Measurements from ENCODE around the gene SNTN.
"Not testable (repeated sequence)": the region's sequence is repeated elsewhere in the genome, so short reads cannot be mapped to it uniquely, and the experiment has no call there.

SNTN gene

GRCh38 chr3:63652066-63652725, at the start of gene SNTN:
Gene SNTN, plus strand, starts transcription at chr3:63652675. Its CDS starts 13 bp downstream, at chr3:63652688.
- Histone ChIP-seq H3K27me3 (ENCODE audit: low read depth) (no peaks in the 10 kb centered on the region; the same call in 1 of the 2 replicates), H3K9me3 (no peaks in the 10 kb centered on the region), H3K4me3 (no peak within 1 kb of the TSS), H3K4me1 (no peaks in the 10 kb centered on the region), H3K36me3 (replicated peaks) (no peaks in the 10 kb centered on the region)
- no peak for DNase-seq (ENCODE audit: low spot score in 2 of 2)
- in situ Hi-C loops (cut with MboI; ENCODE audit: low sequenced_read_pairs) = no loop called here

GRCh38 chr3:63607716-63608115, 44.8 kb upstream of the SNTN start:
- Histone ChIP-seq H3K9me3 (no peaks in the 10 kb centered on the region), H3K27me3 (ENCODE audit: low read depth) (no peaks in the 10 kb centered on the region), H3K4me1 (no peaks in the 10 kb centered on the region), H3K4me3 (no peak overlapping the region), H3K36me3 (replicated peaks) (no peaks in the 10 kb centered on the region)
- in situ Hi-C loops (cut with MboI; ENCODE audit: low sequenced_read_pairs) = no loop called here
- no peak for DNase-seq (ENCODE audit: low spot score in 2 of 2)

- Histone ChIP-seq H3K4me1 (no peaks in the 10 kb centered on the region), H3K9me3 (no peaks in the 10 kb centered on the region), H3K4me3 (no peak overlapping the region), H3K36me3 (replicated peaks) (no peaks in the 10 kb centered on the region), H3K27me3 (ENCODE audit: low read depth) (no peaks in the 10 kb centered on the region)
- in situ Hi-C loops (cut with MboI; ENCODE audit: low sequenced_read_pairs) = no loop called here
- DNase-seq (ENCODE audit: low spot score in 2 of 2) = no peak
Measured at GRCh38 chr3:63609408-63609807, 43.1 kb upstream of the SNTN start.

- Histone ChIP-seq H3K36me3 (replicated peaks) (no peaks in the 10 kb centered on the region), H3K9me3 (no peaks in the 10 kb centered on the region), H3K4me1 (no peaks in the 10 kb centered on the region), H3K4me3 (no peak overlapping the region), H3K27me3 (ENCODE audit: low read depth) (no peaks in the 10 kb centered on the region)
- in situ Hi-C loops (cut with MboI; ENCODE audit: low sequenced_read_pairs) = no loop called here
- DNase-seq (ENCODE audit: low spot score in 2 of 2) = no peak
Measured at GRCh38 chr3:63609834-63610233, 42.6 kb upstream of the SNTN start.

- Histone ChIP-seq H3K27me3 (ENCODE audit: low read depth) (no peaks in the 10 kb centered on the region), H3K4me1 (no peaks in the 10 kb centered on the region), H3K9me3 (no peaks in the 10 kb centered on the region), H3K36me3 (replicated peaks) (no peaks in the 10 kb centered on the region), H3K4me3 (no peak overlapping the region)
- in situ Hi-C loops (cut with MboI; ENCODE audit: low sequenced_read_pairs) = no loop called here
- DNase-seq (ENCODE audit: low spot score in 2 of 2) = no peak
Measured at GRCh38 chr3:63611382-63611781, 41.1 kb upstream of the SNTN start.

GRCh38 chr3:63613561-63613960, 38.9 kb upstream of the SNTN start:
- Histone ChIP-seq H3K27me3 (ENCODE audit: low read depth) (no peaks in the 10 kb centered on the region), H3K4me3 (no peak overlapping the region), H3K9me3 (no peaks in the 10 kb centered on the region), H3K4me1 (no peaks in the 10 kb centered on the region), H3K36me3 (replicated peaks) (no peaks in the 10 kb centered on the region)
- DNase-seq (ENCODE audit: low spot score in 2 of 2) = no peak
- in situ Hi-C loops (cut with MboI; ENCODE audit: low sequenced_read_pairs) = no loop called here

- DNase-seq (ENCODE audit: low spot score in 2 of 2) = no peak
- Histone ChIP-seq H3K9me3 (no peaks in the 10 kb centered on the region), H3K4me3 (no peak overlapping the region), H3K36me3 (replicated peaks) (no peaks in the 10 kb centered on the region), H3K27me3 (ENCODE audit: low read depth) (no peaks in the 10 kb centered on the region), H3K4me1 (no peaks in the 10 kb centered on the region)
- in situ Hi-C loops (cut with MboI; ENCODE audit: low sequenced_read_pairs) = no loop called here
Measured at GRCh38 chr3:63617391-63617790, 35.1 kb upstream of the SNTN start.

- H3K9me3 ChIP-seq = no peaks in the 10 kb centered on the region
- in situ Hi-C loops (cut with MboI; ENCODE audit: low sequenced_read_pairs) = no loop called here
- no peak overlapping the region for H3K4me3 ChIP-seq
- no peaks in the 10 kb centered on the region for H3K36me3 ChIP-seq (replicated peaks)
- H3K27me3 ChIP-seq (ENCODE audit: low read depth) = peaks cover 3% of the 10 kb centered on the region; the same call in 1 of the 2 replicates
- no peak for DNase-seq (ENCODE audit: low spot score in 2 of 2)
- H3K4me1 ChIP-seq = no peaks in the 10 kb centered on the region
Measured at GRCh38 chr3:63624941-63625560, 27.4 kb upstream of the SNTN start.

GRCh38 chr3:63631670-63632069, 20.8 kb upstream of the SNTN start:
- DNase-seq (ENCODE audit: low spot score in 2 of 2) = no peak
- no peaks in the 10 kb centered on the region for H3K4me1 ChIP-seq
- peaks cover 3% of the 10 kb centered on the region; the same call in 1 of the 2 replicates for H3K27me3 ChIP-seq (ENCODE audit: low read depth)
- H3K36me3 ChIP-seq (replicated peaks) = no peaks in the 10 kb centered on the region
- in situ Hi-C loops (cut with MboI; ENCODE audit: low sequenced_read_pairs) = no loop called here
- no peak overlapping the region for H3K4me3 ChIP-seq
- H3K9me3 ChIP-seq = no peaks in the 10 kb centered on the region

GRCh38 chr3:63635186-63635585, 17.3 kb upstream of the SNTN start:
- Histone ChIP-seq H3K4me3 (no peak overlapping the region), H3K9me3 (no peaks in the 10 kb centered on the region), H3K36me3 (replicated peaks) (no peaks in the 10 kb centered on the region), H3K4me1 (no peaks in the 10 kb centered on the region), H3K27me3 (ENCODE audit: low read depth) (no peaks in the 10 kb centered on the region)
- in situ Hi-C loops (cut with MboI; ENCODE audit: low sequenced_read_pairs) = no loop called here
- no peak for DNase-seq (ENCODE audit: low spot score in 2 of 2)

GRCh38 chr3:63639806-63640205, 12.7 kb upstream of the SNTN start:
- in situ Hi-C loops (cut with MboI; ENCODE audit: low sequenced_read_pairs) = no loop called here
- Histone ChIP-seq H3K4me1 (no peaks in the 10 kb centered on the region), H3K27me3 (ENCODE audit: low read depth) (no peaks in the 10 kb centered on the region), H3K9me3 (no peaks in the 10 kb centered on the region), H3K36me3 (replicated peaks) (no peaks in the 10 kb centered on the region), H3K4me3 (no peak overlapping the region)
- DNase-seq (ENCODE audit: low spot score in 2 of 2) = no peak

GRCh38 chr3:63642488-63642887, 10.0 kb upstream of the SNTN start:
- H3K4me1 ChIP-seq = no peaks in the 10 kb centered on the region
- no peak for DNase-seq (ENCODE audit: low spot score in 2 of 2)
- in situ Hi-C loops (cut with MboI; ENCODE audit: low sequenced_read_pairs) = no loop called here
- H3K9me3 ChIP-seq = no peaks in the 10 kb centered on the region
- H3K36me3 ChIP-seq (replicated peaks) = no peaks in the 10 kb centered on the region
- H3K27me3 ChIP-seq (ENCODE audit: low read depth) = no peaks in the 10 kb centered on the region
- H3K4me3 ChIP-seq = no peak overlapping the region

- no peak for DNase-seq (ENCODE audit: low spot score in 2 of 2)
- Histone ChIP-seq H3K9me3 (no peaks in the 10 kb centered on the region), H3K4me1 (no peaks in the 10 kb centered on the region), H3K36me3 (replicated peaks) (no peaks in the 10 kb centered on the region), H3K27me3 (ENCODE audit: low read depth) (no peaks in the 10 kb centered on the region), H3K4me3 (no peak overlapping the region)
- in situ Hi-C loops (cut with MboI; ENCODE audit: low sequenced_read_pairs) = no loop called here
Measured at GRCh38 chr3:63644212-63644797, 8.2 kb upstream of the SNTN start.

GRCh38 chr3:63644928-63645781, 7.3 kb upstream of the SNTN start:
- H3K27me3 ChIP-seq (ENCODE audit: low read depth); H3K36me3 ChIP-seq (replicated peaks); H3K9me3 ChIP-seq; H3K4me3 ChIP-seq; H3K4me1 ChIP-seq; in situ Hi-C loops (cut with MboI; ENCODE audit: low sequenced_read_pairs): not testable (repeated sequence)
- peak in 1 of 2 experiments; percentile 14 for DNase-seq (ENCODE audit: low spot score in 2 of 2)

All from HAP-1 (cell line).